T-helper 1 cell (primary cell): Measurements from ENCODE around the gene SDC4.
A peak's percentile ranks its signal among the peaks of the same experiment; 100 is the strongest.
"Not testable (repeated sequence)": the region's sequence is repeated elsewhere in the genome, so short reads cannot be mapped to it uniquely, and the experiment has no call there.

Source experiments
- DNase-seq, 5 donors: peaks; one replicate each; pipeline ENCODE4 v3.0.0-alpha.2; 2012 to 2020

SDC4 gene

DNA sequence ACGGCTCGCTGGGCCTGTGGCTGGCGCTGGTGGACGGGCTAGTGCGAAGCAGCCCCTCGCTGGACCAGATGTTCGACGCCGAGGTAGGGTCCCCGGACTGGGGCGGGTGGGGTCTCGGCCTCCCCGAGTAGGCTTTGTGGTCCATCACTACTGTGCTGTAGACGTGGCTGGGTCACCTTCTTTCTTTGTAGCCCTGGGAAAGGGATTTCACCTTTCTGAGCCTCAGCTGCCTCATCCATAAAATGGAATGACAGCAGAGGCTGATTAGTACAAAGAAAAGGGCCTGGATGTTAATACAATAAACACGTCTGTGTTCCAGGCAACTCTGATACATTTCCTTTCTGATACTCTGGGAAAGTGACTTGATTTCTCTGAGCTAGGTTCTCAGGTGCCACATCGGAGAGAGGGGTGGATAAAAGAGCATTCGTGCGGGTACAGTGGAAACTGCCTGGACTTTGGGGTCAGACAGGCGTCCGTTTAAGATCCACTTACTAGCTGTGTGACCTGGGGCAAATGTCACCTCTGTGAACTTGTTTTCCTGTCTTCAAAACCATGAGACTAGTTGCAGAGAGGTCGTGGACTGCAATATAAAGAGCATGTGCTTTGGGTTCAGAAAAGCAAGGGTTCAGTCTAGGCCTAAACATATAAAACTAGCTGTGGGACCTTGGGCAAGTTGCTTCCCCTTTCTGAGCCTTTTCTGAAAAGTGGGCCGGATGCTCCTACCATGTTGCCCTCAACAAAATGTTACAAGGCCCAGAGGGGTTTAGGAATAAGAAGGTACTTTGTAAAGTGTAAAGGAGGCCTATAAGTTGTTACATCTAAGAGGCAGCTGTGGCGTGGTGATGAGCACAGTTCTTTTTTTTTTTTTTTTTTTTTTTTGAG lies 15.6 kb upstream of the SDC4 start:
- no peak for DNase-seq

DNA sequence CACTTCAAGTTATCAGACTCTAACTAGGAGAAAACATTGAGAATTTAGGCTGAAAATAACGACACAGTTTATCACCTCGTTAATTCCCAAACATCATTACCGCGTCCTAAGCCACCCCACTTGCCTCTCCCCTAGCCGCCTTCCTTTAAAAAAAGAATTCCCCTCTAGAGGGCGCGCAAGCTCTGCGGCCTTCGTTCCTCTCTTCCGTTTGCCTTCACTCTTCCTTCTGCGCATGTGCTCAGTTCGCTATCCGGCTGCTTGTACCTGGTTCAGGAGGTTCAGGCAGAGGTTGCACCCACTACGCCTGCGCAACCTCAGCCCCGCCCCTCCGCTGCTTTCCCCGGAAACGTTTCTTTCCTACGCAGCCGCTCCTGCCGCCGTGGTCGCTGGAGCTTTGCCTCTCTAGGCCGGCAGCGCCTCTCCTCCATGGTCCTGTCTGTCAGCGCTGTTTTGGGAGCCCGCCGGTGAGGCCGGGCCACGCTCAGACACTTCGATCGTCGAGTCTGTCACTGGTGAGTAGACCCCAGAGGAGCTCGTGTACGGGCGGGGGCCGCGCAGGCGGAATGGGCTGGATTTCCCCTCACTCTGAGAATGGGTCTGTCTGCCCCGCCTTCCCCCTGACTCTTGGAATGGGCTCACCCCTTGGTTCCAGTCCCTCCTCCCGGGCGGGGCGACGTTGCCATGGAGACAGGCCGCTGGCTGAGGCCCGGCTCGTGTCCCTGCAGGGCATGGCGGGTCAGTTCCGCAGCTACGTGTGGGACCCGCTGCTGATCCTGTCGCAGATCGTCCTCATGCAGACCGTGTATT lies 14.8 kb upstream of the SDC4 start, which contains the start of gene SYS1:
Gene SYS1 (plus strand): TSS at position 353 of the 807 bp plus-strand sequence. CDS start 376 bp downstream, at position 729.
- DNase-seq = peak; percentile 98 to 99 (median 98)

- no peak for DNase-seq
These were observed 13.6 kb upstream of the SDC4 start for GRCh38 chr20:45361793-45362192.

- DNase-seq = no peak
These were observed 11.4 kb upstream of the SDC4 start for GRCh38 chr20:45359406-45360148.

- DNase-seq = no peak
These were observed 10.8 kb upstream of the SDC4 start for GRCh38 chr20:45359069-45359405.

DNA sequence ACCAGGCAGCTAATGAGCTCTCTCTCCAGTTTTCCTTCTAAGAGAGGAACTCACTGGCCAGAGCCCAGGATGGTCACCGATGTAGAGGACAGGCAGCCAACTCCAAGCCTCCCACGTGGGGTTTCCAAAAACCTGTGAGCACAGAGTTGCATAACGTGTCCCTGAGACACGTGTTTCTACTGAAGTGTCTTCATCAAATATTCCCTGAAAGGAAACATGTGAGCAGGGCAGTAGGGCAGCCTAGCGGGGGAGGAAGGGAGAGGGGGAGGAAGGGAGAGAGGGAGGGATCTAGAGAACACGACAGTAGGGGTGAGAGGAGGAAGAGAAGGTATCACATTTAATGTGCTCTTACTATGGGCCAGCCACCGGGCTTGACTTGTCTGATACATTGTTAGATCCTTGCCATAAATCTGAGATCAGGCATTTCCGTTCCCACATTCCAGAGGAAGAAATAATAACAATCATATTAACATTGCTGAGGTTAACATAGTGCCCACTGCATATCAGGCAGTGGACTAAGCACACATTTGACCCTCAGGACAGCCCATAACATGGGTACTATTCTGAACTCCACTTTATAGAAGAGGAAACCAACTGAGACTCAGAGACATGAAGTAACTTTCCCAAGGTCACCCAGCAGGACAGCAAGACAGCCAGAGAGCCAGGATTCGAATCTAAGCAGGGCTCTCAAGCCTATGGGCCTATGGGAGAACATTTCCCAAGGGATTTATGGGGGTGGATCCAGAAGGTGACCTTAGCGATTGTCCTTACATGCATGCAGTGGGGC lies 10.3 kb upstream of the SDC4 start:
- DNase-seq = no peak

GRCh38 chr20:45355209-45356084 lies 7.2 kb upstream of the SDC4 start:
- peak in 1 of 5 donors; percentile 70 for DNase-seq

DNA sequence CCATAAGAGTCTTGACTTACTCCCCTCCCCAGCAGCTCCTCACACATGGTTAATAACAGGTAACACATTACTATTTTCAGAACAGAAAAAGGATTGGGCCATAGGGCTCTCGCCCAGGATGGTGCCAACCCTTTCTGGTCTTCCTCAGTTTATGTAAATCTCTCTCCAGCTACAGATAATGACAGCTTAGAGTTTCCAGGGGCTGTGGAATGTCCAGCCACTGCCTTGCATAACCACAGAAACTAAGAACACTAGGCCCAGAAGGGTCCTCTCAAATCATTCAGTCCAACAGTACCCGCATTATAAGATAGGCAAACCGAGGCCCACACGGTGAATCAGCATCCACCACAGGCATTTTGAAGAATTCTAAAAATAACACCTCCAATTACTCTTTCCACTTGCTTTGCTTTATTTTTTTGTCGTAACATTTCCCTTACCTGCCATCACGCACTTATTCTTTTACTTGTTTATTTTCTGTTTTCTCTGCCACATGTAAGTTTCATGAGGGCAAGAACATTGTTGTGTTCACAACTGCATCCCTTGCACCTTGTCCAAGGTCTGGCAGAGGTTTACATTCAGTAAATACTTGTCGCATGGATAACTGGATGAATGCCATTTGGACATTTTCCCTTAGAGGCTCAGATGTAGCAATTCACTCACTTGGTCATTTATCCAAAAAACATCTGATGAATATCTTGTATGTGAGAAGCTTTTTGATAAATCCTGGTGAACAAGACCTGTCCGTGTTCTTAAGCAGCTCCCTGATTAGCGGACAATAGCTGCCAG lies 6.4 kb upstream of the SDC4 start:
- no peak for DNase-seq

DNA sequence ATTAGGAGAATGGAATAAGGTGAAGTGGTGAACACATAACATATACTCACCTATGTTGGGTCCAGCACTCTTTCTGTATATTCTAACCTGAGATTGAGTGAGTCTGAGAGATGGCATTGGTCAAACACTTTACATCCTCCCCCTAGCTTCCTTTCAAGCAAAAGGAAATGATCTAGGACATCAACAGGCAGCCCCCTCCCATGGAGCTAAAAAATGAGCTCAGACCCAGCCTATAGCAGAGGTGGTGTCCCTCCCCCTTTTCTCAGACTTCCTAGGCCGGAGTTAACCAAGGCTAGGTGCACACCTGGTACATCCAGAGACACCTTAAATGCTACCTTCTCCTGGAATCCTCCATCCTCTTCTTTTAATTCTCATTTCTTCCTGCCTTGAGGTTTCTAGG lies 5.5 kb upstream of the SDC4 start:
- DNase-seq = no peak

GRCh38 chr20:45352729-45353128 lies 4.5 kb upstream of the SDC4 start:
- DNase-seq = no peak

DNA sequence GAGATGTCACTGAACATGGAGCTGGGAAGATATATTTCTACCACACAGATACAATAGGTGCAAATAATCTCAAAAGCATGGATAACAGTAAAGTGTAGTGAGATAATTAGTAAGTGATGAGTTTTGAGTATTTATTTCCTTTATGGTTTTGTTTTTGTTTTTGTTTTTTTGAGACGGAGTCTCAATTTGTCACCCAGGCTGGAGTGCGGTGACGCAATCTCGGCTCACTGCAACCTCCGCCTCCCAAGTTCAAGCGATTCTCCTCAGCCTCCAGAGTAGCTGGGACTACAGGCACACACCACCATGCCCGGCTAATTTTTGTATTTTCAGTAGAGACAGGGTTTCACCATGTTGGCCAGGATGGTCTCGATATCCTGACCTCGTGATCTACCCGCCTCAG lies 2.6 kb upstream of the SDC4 start:
- DNase-seq = not testable (repeated sequence)

DNA sequence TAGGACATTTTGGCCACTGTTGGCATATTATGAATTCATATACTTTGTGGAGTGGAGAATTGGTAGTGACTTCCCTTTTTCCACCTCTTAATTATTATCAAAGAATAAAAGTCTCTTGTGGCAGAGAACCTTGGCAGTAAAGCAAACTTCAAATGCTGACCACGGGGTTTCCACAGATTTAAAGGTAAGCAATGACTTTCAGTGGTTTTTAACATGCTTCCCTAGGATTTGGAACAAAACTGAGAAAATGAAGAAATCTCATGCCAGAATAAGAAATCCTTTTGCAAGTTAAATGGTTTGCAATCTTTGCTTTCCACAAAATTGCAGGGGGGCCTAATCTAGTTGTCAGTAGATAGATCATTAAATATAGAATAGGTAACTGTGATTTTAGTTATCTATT lies 2.0 kb upstream of the SDC4 start:
- DNase-seq = no peak

GRCh38 chr20:45347297-45347935 lies 808 bp downstream of the SDC4 start:
- no peak for DNase-seq

GRCh38 chr20:45346851-45347250 lies 1.4 kb downstream of the SDC4 start:
- no peak for DNase-seq

- no peak for DNase-seq
These were observed 1.9 kb downstream of the SDC4 start for GRCh38 chr20:45346291-45346718.

- no peak for DNase-seq
These were observed 2.9 kb downstream of the SDC4 start for GRCh38 chr20:45345104-45345936.

- no peak for DNase-seq
These were observed 3.9 kb downstream of the SDC4 start for GRCh38 chr20:45344168-45344860.

DNA sequence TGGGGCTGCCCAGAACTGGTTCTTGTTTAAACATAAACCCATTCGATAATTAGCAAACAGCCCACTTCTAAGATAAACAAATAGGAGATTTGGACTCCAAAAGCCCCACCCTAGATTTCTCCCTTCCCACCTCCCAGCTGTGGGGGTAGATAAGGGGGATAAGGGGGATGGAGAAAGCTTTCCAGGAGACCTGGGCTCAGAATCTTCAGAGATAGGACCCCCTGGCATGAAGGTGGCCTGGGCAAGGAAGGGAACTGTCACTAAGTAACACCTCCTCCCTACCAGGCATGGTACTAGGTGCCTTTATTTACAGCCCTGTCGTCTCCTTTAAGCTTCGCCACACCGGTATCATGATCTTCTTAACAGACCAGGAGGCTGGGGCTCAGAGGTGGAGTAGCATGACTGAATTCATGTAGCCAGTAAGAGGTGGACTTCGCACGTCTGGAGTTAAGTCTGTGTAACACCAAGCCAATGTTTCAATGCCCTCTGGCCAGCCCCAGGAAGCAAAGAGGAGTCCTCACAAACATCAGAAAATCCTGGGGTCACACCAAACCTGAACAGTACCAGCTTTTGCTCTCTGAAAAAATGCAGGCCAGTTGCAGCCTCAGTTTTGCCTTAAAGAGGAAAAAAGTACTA lies 4.6 kb downstream of the SDC4 start:
- no peak for DNase-seq
